Measurements from ENCODE around the gene GALNT2.

GALNT2 gene

DNA sequence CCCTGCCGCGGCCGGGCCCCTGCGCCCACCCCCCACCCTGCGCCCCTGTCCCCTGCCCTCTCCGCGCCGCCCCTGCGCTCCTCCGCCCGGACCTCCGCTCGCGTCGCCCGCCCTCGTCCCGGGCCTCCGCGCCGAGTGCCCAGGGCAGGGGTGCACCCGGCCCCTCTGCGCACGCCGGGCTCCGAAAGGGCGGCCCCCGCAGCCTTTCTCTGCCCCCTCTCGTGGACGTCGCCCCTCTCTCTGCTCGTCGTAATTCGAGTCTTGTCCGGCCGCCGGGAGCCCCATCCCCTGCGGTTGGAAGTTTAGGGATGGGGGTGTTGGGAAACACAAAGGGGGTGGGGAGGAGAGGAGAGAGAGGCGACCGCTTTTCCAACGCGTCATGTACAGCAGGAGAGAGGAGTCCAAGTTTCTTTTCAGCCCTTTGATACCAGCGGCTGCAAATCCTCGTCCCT lies 407 bp downstream of the GALNT2 start:
- Histone ChIP-seq H3K4me2 (ENCODE audit: low read length) (peak overlapping the region; percentile 83), H3K4me1 (ENCODE audit: control insufficient read depth, insufficient read depth, low read length) (peaks cover 19% of the 10 kb centered on the region), H3K36me3 (ENCODE audit: insufficient read depth, low read length) (no peaks in the 10 kb centered on the region), H3K27me3 (ENCODE audit: control insufficient read depth, insufficient read depth, low read length) (no peaks in the 10 kb centered on the region), H3K9ac (ENCODE audit: low read depth, low read length) (peak overlapping the region; percentile 95), H3K9me3 (replicated peaks; ENCODE audit: low read length) (no peaks in the 10 kb centered on the region), H3K4me3 (ENCODE audit: low read length) (peak overlapping the region; percentile 98)

GRCh38 chr1:230067871-230068620 lies 1.0 kb downstream of the GALNT2 start:
- H3K4me3 ChIP-seq (ENCODE audit: low read length) = peak overlapping the region; percentile 98

GRCh38 chr1:230068621-230068873 lies 1.5 kb downstream of the GALNT2 start:
- Histone ChIP-seq H3K9me3 (replicated peaks; ENCODE audit: low read length) (no peaks in the 10 kb centered on the region), H3K4me2 (ENCODE audit: low read length) (peak overlapping the region; percentile 83), H3K4me1 (ENCODE audit: control insufficient read depth, insufficient read depth, low read length) (peaks cover 28% of the 10 kb centered on the region), H3K36me3 (ENCODE audit: insufficient read depth, low read length) (no peaks in the 10 kb centered on the region), H3K9ac (ENCODE audit: low read depth, low read length) (peak overlapping the region; percentile 95), H3K4me3 (ENCODE audit: low read length) (peak overlapping the region; percentile 98), H3K27me3 (ENCODE audit: control insufficient read depth, insufficient read depth, low read length) (no peaks in the 10 kb centered on the region)

More at GRCh38 chr1:230067871-230068620, 1.0 kb downstream of the GALNT2 start:
- Histone ChIP-seq H3K4me2 (ENCODE audit: low read length) (peak overlapping the region; percentile 83), H3K4me1 (ENCODE audit: control insufficient read depth, insufficient read depth, low read length) (peaks cover 25% of the 10 kb centered on the region), H3K36me3 (ENCODE audit: insufficient read depth, low read length) (no peaks in the 10 kb centered on the region), H3K27me3 (ENCODE audit: control insufficient read depth, insufficient read depth, low read length) (no peaks in the 10 kb centered on the region), H3K9ac (ENCODE audit: low read depth, low read length) (peak overlapping the region; percentile 95), H3K9me3 (replicated peaks; ENCODE audit: low read length) (no peaks in the 10 kb centered on the region)

DNA sequence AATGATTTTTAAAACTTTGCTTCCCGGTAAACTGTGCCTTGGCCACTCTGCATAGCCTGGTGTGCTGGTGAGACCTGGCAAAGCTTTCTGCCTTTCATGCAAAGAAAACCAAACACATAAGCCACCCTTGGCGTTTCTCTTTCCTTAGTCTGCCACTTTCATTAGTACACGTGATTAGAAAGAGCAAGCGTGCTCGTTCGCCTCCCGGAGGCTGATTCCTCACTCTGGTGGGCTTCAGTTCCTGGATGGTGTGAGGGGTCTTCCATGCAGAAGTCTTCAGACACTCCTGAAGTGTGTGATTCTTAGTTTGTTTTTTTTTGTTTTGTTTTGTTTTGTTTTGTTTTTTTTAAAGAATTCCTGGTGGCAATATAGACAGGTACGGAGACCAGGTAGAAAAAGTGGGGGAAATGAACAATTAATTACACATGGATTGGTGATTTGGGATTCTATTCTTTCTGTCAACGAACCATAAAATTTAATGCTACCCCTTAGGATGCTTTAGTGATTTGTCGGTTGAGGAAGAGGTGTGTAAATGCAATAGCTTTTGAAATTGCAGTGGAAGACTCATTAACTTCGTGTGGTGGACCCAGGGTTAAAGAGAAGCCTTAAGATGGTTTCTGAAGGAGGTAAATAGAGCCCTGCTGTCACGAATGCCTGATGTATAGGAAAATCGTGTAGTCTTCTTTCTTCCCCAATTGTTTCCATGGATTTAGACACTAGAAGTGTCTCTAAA lies 2.1 kb downstream of the GALNT2 start:
- H3K36me3 ChIP-seq (ENCODE audit: insufficient read depth, low read length) = no peaks in the 10 kb centered on the region
- peak overlapping the region; percentile 98 for H3K4me3 ChIP-seq (ENCODE audit: low read length)
- H3K27me3 ChIP-seq (ENCODE audit: control insufficient read depth, insufficient read depth, low read length) = no peaks in the 10 kb centered on the region
- H3K4me1 ChIP-seq (ENCODE audit: control insufficient read depth, insufficient read depth, low read length) = peaks cover 34% of the 10 kb centered on the region
- peak overlapping the region; percentile 83 for H3K4me2 ChIP-seq (ENCODE audit: low read length)
- peak overlapping the region; percentile 95 for H3K9ac ChIP-seq (ENCODE audit: low read depth, low read length)
- H3K9me3 ChIP-seq (replicated peaks; ENCODE audit: low read length) = no peaks in the 10 kb centered on the region

GRCh38 chr1:230069796-230070195 lies 2.8 kb downstream of the GALNT2 start:
- Histone ChIP-seq H3K4me2 (ENCODE audit: low read length) (peak overlapping the region; percentile 83), H3K27me3 (ENCODE audit: control insufficient read depth, insufficient read depth, low read length) (no peaks in the 10 kb centered on the region), H3K4me1 (ENCODE audit: control insufficient read depth, insufficient read depth, low read length) (peaks cover 38% of the 10 kb centered on the region), H3K4me3 (ENCODE audit: low read length) (no peak overlapping the region), H3K36me3 (ENCODE audit: insufficient read depth, low read length) (no peaks in the 10 kb centered on the region), H3K9me3 (replicated peaks; ENCODE audit: low read length) (no peaks in the 10 kb centered on the region), H3K9ac (ENCODE audit: low read depth, low read length) (peak overlapping the region; percentile 1)

DNA sequence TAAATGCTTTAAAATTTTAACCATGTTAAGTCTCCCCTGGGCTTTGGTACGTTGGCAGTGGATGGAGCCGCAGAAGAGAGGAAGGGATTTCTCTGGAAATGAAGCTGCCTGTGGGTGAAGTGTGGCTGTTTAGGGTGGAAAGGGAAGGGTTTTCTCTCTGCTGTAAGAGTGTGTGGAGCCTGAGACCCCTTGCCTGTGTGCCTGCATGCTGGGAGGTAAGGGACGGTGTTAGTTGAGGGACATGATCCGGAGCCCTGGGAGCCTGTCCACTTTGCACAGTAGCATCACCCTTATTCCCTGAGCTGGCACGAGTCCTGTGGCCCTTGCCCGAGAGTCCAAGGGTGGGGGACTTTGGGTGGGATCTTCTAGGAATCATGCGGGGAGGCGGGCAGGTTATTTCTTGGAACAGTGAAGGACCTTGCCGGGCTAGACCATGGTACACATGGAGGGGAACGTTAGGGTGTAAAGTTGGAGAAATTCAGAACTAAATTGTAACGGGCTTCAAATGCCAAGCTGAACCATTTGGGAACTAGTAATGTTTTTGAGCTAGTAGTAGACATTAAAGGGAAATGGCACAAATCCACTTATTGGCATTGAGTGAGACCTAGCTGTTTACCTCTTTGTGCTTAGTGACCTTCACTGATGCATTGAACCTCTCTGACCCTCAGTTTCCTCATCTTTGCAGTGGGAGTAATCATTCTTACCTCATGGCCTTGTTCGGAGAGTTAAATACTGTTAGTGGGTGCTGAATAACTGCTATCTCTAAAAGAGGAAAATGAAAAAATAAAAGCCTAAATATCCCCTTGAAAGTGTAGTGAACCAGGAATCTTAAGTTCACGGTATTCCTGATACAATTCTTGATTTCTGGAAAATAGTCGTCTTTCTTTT lies 3.5 kb downstream of the GALNT2 start:
- H3K9ac ChIP-seq (ENCODE audit: low read depth, low read length) = peak overlapping the region; percentile 1
- peak overlapping the region; percentile 83 for H3K4me2 ChIP-seq (ENCODE audit: low read length)
- no peaks in the 10 kb centered on the region for H3K9me3 ChIP-seq (replicated peaks; ENCODE audit: low read length)
- H3K27me3 ChIP-seq (ENCODE audit: control insufficient read depth, insufficient read depth, low read length) = no peaks in the 10 kb centered on the region
- H3K4me3 ChIP-seq (ENCODE audit: low read length) = no peak overlapping the region
- H3K4me1 ChIP-seq (ENCODE audit: control insufficient read depth, insufficient read depth, low read length) = peaks cover 38% of the 10 kb centered on the region
- no peaks in the 10 kb centered on the region for H3K36me3 ChIP-seq (ENCODE audit: insufficient read depth, low read length)

DNA sequence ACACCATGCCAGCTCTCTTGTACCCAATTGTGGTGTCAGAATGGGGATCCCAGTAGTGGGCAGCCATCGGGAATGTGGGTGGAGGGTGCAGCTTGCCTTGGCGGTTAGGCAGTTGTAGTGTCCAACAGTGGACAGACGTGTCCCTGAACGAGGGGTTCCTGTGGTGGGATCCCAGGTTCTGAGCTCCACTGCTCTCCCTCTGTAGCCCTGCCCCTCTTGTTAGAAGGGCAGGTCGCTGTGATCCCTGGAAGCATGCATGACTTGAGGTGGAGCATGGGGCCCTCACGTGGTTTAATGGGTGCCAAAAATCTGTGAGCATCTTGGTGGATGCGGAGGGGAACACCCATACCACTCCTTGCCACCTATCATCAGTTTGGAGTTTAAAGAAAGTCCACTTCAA lies 4.3 kb downstream of the GALNT2 start:
- H3K9ac ChIP-seq (ENCODE audit: low read depth, low read length) = no peak overlapping the region
- H3K27me3 ChIP-seq (ENCODE audit: control insufficient read depth, insufficient read depth, low read length) = no peaks in the 10 kb centered on the region
- H3K36me3 ChIP-seq (ENCODE audit: insufficient read depth, low read length) = no peaks in the 10 kb centered on the region
- H3K4me1 ChIP-seq (ENCODE audit: control insufficient read depth, insufficient read depth, low read length) = peaks cover 35% of the 10 kb centered on the region
- H3K9me3 ChIP-seq (replicated peaks; ENCODE audit: low read length) = no peaks in the 10 kb centered on the region
- no peak overlapping the region for H3K4me3 ChIP-seq (ENCODE audit: low read length)
- no peak overlapping the region for H3K4me2 ChIP-seq (ENCODE audit: low read length)

GRCh38 chr1:230072296-230072695 lies 5.3 kb downstream of the GALNT2 start:
- H3K4me3 ChIP-seq (ENCODE audit: low read length) = no peak overlapping the region
- no peak overlapping the region for H3K9ac ChIP-seq (ENCODE audit: low read depth, low read length)
- H3K9me3 ChIP-seq (replicated peaks; ENCODE audit: low read length) = no peaks in the 10 kb centered on the region
- H3K4me1 ChIP-seq (ENCODE audit: control insufficient read depth, insufficient read depth, low read length) = peaks cover 42% of the 10 kb centered on the region
- H3K36me3 ChIP-seq (ENCODE audit: insufficient read depth, low read length) = no peaks in the 10 kb centered on the region
- no peak overlapping the region for H3K4me2 ChIP-seq (ENCODE audit: low read length)
- H3K27me3 ChIP-seq (ENCODE audit: control insufficient read depth, insufficient read depth, low read length) = no peaks in the 10 kb centered on the region

DNA sequence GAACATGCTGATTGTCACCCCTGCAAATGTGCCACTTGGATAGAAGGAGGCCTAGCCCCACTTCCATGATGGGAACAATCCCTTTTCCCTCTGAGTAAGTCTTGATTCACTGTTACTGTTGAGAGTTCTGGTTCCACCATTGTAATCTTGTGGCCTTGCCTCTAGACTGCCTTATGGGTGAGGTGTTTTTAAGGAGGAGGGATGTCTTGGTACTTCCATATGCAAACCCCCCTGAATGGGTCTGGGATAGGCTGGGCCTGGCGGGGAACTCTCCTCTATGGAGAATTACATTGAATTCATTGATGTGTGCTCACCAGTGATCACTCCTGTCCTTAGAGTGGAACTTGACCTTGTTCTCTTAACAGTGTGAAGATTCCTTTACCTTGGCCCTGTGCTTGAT lies 5.8 kb downstream of the GALNT2 start:
- no peak overlapping the region for H3K9ac ChIP-seq (ENCODE audit: low read depth, low read length)
- no peaks in the 10 kb centered on the region for H3K9me3 ChIP-seq (replicated peaks; ENCODE audit: low read length)
- peak overlapping the region; percentile 73 for H3K4me2 ChIP-seq (ENCODE audit: low read length)
- H3K4me3 ChIP-seq (ENCODE audit: low read length) = no peak overlapping the region
- peaks cover 47% of the 10 kb centered on the region for H3K4me1 ChIP-seq (ENCODE audit: control insufficient read depth, insufficient read depth, low read length)
- H3K36me3 ChIP-seq (ENCODE audit: insufficient read depth, low read length) = no peaks in the 10 kb centered on the region
- H3K27me3 ChIP-seq (ENCODE audit: control insufficient read depth, insufficient read depth, low read length) = no peaks in the 10 kb centered on the region

GRCh38 chr1:230073371-230074035 lies 6.5 kb downstream of the GALNT2 start:
- no peaks in the 10 kb centered on the region for H3K27me3 ChIP-seq (ENCODE audit: control insufficient read depth, insufficient read depth, low read length)
- no peaks in the 10 kb centered on the region for H3K9me3 ChIP-seq (replicated peaks; ENCODE audit: low read length)
- peak overlapping the region; percentile 51 for H3K4me3 ChIP-seq (ENCODE audit: low read length)
- H3K36me3 ChIP-seq (ENCODE audit: insufficient read depth, low read length) = no peaks in the 10 kb centered on the region
- peaks cover 54% of the 10 kb centered on the region for H3K4me1 ChIP-seq (ENCODE audit: control insufficient read depth, insufficient read depth, low read length)
- peak overlapping the region; percentile 73 for H3K4me2 ChIP-seq (ENCODE audit: low read length)
- peak overlapping the region; percentile 73 for H3K9ac ChIP-seq (ENCODE audit: low read depth, low read length)

- Histone ChIP-seq H3K9ac (ENCODE audit: low read depth, low read length) (peak overlapping the region; percentile 73), H3K4me3 (ENCODE audit: low read length) (no peak overlapping the region), H3K9me3 (replicated peaks; ENCODE audit: low read length) (no peaks in the 10 kb centered on the region), H3K36me3 (ENCODE audit: insufficient read depth, low read length) (no peaks in the 10 kb centered on the region), H3K4me2 (ENCODE audit: low read length) (peak overlapping the region; percentile 73), H3K4me1 (ENCODE audit: control insufficient read depth, insufficient read depth, low read length) (peaks cover 58% of the 10 kb centered on the region), H3K27me3 (ENCODE audit: control insufficient read depth, insufficient read depth, low read length) (no peaks in the 10 kb centered on the region)
Measured at GRCh38 chr1:230074270-230074669, 7.2 kb downstream of the GALNT2 start.

All from skeletal muscle satellite cell (primary cell).